ENCODE data around the gene FAT1.

DNA sequence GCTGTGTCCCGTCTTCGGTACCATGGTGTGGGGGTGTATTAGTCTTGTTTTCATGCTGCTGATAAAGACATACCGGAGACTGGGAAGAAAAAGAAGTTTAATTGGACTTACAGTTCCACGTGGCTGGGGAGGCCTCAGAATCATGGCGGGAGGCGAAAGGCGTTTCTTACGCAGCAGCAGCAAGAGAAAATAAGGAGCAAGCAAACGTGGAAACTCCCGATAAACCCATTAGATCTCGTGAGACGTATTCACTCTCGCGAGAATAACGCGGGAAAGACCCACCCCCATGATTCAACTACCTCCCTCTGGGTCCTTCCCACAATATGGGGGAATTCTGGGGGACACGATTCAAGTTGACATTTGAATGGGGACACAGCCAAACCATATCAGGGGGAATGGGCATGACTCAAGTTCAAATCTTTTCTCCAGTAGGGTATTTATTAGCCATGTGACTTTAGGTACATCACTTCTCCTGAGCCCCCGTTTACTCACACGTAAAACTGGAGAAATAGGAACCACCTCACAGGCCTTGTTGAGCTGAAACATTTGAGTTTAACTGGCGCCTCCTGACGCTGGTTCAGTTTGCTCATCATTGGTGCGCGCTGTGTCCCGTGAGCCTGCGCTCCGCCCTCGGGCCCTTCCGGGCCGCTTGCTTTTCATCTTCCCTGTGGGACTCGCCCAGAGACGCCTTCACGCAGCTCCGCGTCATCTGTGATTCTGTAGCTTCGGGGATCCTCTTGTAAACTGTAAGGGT, 35.5 kb upstream of the FAT1 start:
- TF ChIP-seq, protein P1, sequence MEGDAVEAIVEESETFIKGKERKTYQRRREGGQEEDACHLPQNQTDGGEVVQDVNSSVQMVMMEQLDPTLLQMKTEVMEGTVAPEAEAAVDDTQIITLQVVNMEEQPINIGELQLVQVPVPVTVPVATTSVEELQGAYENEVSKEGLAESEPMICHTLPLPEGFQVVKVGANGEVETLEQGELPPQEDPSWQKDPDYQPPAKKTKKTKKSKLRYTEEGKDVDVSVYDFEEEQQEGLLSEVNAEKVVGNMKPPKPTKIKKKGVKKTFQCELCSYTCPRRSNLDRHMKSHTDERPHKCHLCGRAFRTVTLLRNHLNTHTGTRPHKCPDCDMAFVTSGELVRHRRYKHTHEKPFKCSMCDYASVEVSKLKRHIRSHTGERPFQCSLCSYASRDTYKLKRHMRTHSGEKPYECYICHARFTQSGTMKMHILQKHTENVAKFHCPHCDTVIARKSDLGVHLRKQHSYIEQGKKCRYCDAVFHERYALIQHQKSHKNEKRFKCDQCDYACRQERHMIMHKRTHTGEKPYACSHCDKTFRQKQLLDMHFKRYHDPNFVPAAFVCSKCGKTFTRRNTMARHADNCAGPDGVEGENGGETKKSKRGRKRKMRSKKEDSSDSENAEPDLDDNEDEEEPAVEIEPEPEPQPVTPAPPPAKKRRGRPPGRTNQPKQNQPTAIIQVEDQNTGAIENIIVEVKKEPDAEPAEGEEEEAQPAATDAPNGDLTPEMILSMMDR (IDR thresholded peaks at IDR 0.05; ENCODE audit: low read length) = no peak
- TF ChIP-seq EZH2 (optimal IDR thresholded peaks at IDR 0.05; ENCODE audit: low read depth, low read length) = no peak
